ENCODE data around the gene ITGA3.
A peak's percentile ranks its signal among the peaks of the same experiment; 100 is the strongest.
"Not testable (repeated sequence)": the region's sequence is repeated elsewhere in the genome, so short reads cannot be mapped to it uniquely, and the experiment has no call there.

The ITGA3 gene

GRCh38 chr17:50035421-50035879, 20.5 kb upstream of the ITGA3 start:
- no peak for DNase-seq (ENCODE audit: low read depth)

GRCh38 chr17:50035945-50036344, 20.0 kb upstream of the ITGA3 start:
- no peak for DNase-seq (ENCODE audit: low read depth)

- no peak for DNase-seq (ENCODE audit: low read depth)
Observed at GRCh38 chr17:50036455-50037261, 19.3 kb upstream of the ITGA3 start.

GRCh38 chr17:50037321-50038107, 18.4 kb upstream of the ITGA3 start:
- no peak for DNase-seq (ENCODE audit: low read depth)

- no peak for DNase-seq (ENCODE audit: low read depth)
Observed at GRCh38 chr17:50039058-50039457, 16.9 kb upstream of the ITGA3 start.

- not testable (repeated sequence) for DNase-seq (ENCODE audit: low read depth)
Observed at GRCh38 chr17:50040496-50040895, 15.4 kb upstream of the ITGA3 start.

- DNase-seq (ENCODE audit: low read depth), result no peak
Observed at GRCh38 chr17:50042211-50042610, 13.7 kb upstream of the ITGA3 start.

GRCh38 chr17:50043290-50044148, 12.4 kb upstream of the ITGA3 start:
- DNase-seq (ENCODE audit: low read depth), result no peak

GRCh38 chr17:50044483-50044882, 11.4 kb upstream of the ITGA3 start:
- no peak for DNase-seq (ENCODE audit: low read depth)

- DNase-seq (ENCODE audit: low read depth), result no peak
Observed at GRCh38 chr17:50045154-50045553, 10.8 kb upstream of the ITGA3 start.

- no peak for DNase-seq (ENCODE audit: low read depth)
Observed at GRCh38 chr17:50046179-50046578, 9.7 kb upstream of the ITGA3 start.

- DNase-seq (ENCODE audit: low read depth), result no peak
Observed at GRCh38 chr17:50046667-50047066, 9.2 kb upstream of the ITGA3 start.

- no peak for DNase-seq (ENCODE audit: low read depth)
Observed at GRCh38 chr17:50047083-50047482, 8.8 kb upstream of the ITGA3 start.

GRCh38 chr17:50047488-50048126, 8.3 kb upstream of the ITGA3 start:
- DNase-seq (ENCODE audit: low read depth), result no peak

- DNase-seq (ENCODE audit: low read depth), result no peak
Observed at GRCh38 chr17:50048146-50048720, 7.7 kb upstream of the ITGA3 start.

GRCh38 chr17:50048988-50049387, 6.9 kb upstream of the ITGA3 start:
- DNase-seq (ENCODE audit: low read depth), result no peak

GRCh38 chr17:50049636-50050035, 6.3 kb upstream of the ITGA3 start:
- DNase-seq (ENCODE audit: low read depth), result no peak

GRCh38 chr17:50050431-50051032, 5.4 kb upstream of the ITGA3 start:
- no peak for DNase-seq (ENCODE audit: low read depth)

- peak; percentile 19 for DNase-seq (ENCODE audit: low read depth)
Observed at GRCh38 chr17:50051082-50051576, 4.8 kb upstream of the ITGA3 start.

- no peak for DNase-seq (ENCODE audit: low read depth)
Observed at GRCh38 chr17:50051606-50052005, 4.3 kb upstream of the ITGA3 start.

All from stimulated activated CD8-positive, alpha-beta memory T cell treated with anti-CD3 and anti-CD28 coated beads, Interleukin-15, amount 100 ng/mL, for 1 hour (primary cell).